Hepatocyte (in vitro differentiated cells): Measurements from ENCODE around the gene RCBTB1. TPM values are rescaled to one million over a fixed set of nuclear protein-coding genes. Genes with fewer than 3 reads are reported as not detected.

Source experiments
- DNase-seq: peaks from one replicate; pipeline ENCODE4 v3.0.0-alpha.2; 2016; ENCODE audit warnings: low spot score
- H2AFZ ChIP-seq: fragments of 200-600 bp; sonication (generic); 2 replicates; pipeline ENCODE4 v1.6.0; 2016; ENCODE audit warnings: antibody characterized with exemption, mild to moderate bottlenecking
- H3K27ac ChIP-seq: fragments of 200-600 bp; sonication (generic); 2 replicates; pipeline ENCODE4 v1.5.1; 2016; ENCODE audit warnings: mild to moderate bottlenecking
- H3K27me3 ChIP-seq: fragments of 200-600 bp; sonication (generic); 2 replicates; pipeline ENCODE4 v1.6.1; 2016
- H3K36me3 ChIP-seq: fragments of 200-600 bp; sonication (generic); replicated peaks from 2 replicates; pipeline ENCODE4 v1.5.1; 2016; ENCODE audit warnings: low read depth; ENCODE audit not compliant: insufficient read depth
- H3K4me1 ChIP-seq: fragments of 200-600 bp; sonication (generic); 2 replicates; pipeline ENCODE4 v1.5.1; 2016; ENCODE audit warnings: mild to moderate bottlenecking, moderate library complexity; ENCODE audit not compliant: insufficient read depth
- H3K4me2 ChIP-seq: fragments of 200-600 bp; sonication (generic); 2 replicates; pipeline ENCODE4 v1.6.0; 2016
- H3K4me3 ChIP-seq: fragments of 200-600 bp; sonication (generic); 2 replicates; pipeline ENCODE4 v1.5.1; 2016; ENCODE audit warnings: mild to moderate bottlenecking
- H3K79me2 ChIP-seq: fragments of 200-600 bp; sonication (generic); 2 replicates; pipeline ENCODE4 v1.6.0; 2017; ENCODE audit warnings: mild to moderate bottlenecking
- H3K9me2 ChIP-seq: fragments of 200-600 bp; sonication (generic); replicated peaks from 2 replicates; pipeline ENCODE4 v1.6.0; 2017; ENCODE audit warnings: mild to moderate bottlenecking; ENCODE audit not compliant: insufficient read depth
- H3K9me3 ChIP-seq: fragments of 200-600 bp; sonication (generic); 2 replicates; pipeline ENCODE4 v1.5.1; 2016; ENCODE audit warnings: low read depth, mild to moderate bottlenecking
- H4K20me1 ChIP-seq: fragments of 200-600 bp; sonication (generic); 2 replicates; pipeline ENCODE4 v1.6.0; 2016; ENCODE audit warnings: mild to moderate bottlenecking; ENCODE audit not compliant: insufficient read depth, poor library complexity, severe bottlenecking
- CTCF ChIP-seq: fragments of 200-600 bp; sonication (generic); IDR thresholded peaks from 2 replicates; pipeline ENCODE4 v1.5.1; 2016; ENCODE audit warnings: antibody characterized with exemption, mild to moderate bottlenecking; ENCODE audit not compliant: poor library complexity
- EZH2 ChIP-seq: fragments of 200-600 bp; sonication (generic); IDR thresholded peaks from 2 replicates; pipeline ENCODE4 v1.6.1; 2016; ENCODE audit warnings: antibody characterized with exemption, mild to moderate bottlenecking, borderline replicate concordance
- EZH2phosphoT487 ChIP-seq: fragments of 200-600 bp; sonication (generic); IDR thresholded peaks from one replicate; pipeline ENCODE4 v1.6.1; 2018; ENCODE audit warnings: antibody characterized with exemption, mild to moderate bottlenecking, low read depth, moderate library complexity; ENCODE audit not compliant: unreplicated experiment, severe bottlenecking
- WGBS: methylation state at CpG from one replicate; pipeline ENCODE4 v1.1.6; 2016; ENCODE audit warnings: low lambda C conversion rate; ENCODE audit errors: missing lambda C conversion rate; 5-methylcytosine and 5-hydroxymethylcytosine counted together
- polyA plus RNA-seq: library from polyadenylated mRNA; unstranded; fragments of >200 nt; fragmentation: Nextera tagmentation; extraction: Ambion mirVana; gene quantifications from 2 replicates; pipeline ENCODE4 v1.2.1, GENCODE V29; 2016
- total RNA-seq: library from RNA; depleted of rRNA; stranded (reverse); fragments of >200 nt; gene quantifications from 2 replicates; pipeline ENCODE4 v1.2.3, GENCODE V29; 2014

Gene RCBTB1
- total and polyA plus RNA-seq, 2 experiments from 2014 or later, result 14.6 to 25.1 TPM

GRCh38 chr13:49533591-49534269 lies 51.6 kb downstream of the RCBTB1 start:
- Histone ChIP-seq H3K4me2 (no peak overlapping the region), H3K36me3 (no peaks in the 10 kb centered on the region), H3K4me1 (no peaks in the 10 kb centered on the region), H4K20me1 (no peaks in the 10 kb centered on the region), H3K9me2 (no peaks in the 10 kb centered on the region), H3K4me3 (no peak overlapping the region), H2AFZ (no peak overlapping the region), H3K27me3 (no peaks in the 10 kb centered on the region), H3K79me2 (no peaks in the 10 kb centered on the region), H3K27ac (no peak overlapping the region), H3K9me3 (no peaks in the 10 kb centered on the region)
- WGBS, result 93% methylated on average over 7 of the region's 7 CpGs
- TF ChIP-seq CTCF (no peak), EZH2phosphoT487 (no peak), EZH2 (no peak)
- no peak for DNase-seq

- Histone ChIP-seq H3K79me2 (no peaks in the 10 kb centered on the region), H3K27me3 (no peaks in the 10 kb centered on the region), H3K9me3 (no peaks in the 10 kb centered on the region), H3K4me3 (no peak overlapping the region), H2AFZ (no peak overlapping the region), H3K9me2 (no peaks in the 10 kb centered on the region), H4K20me1 (no peaks in the 10 kb centered on the region), H3K36me3 (no peaks in the 10 kb centered on the region), H3K27ac (no peak overlapping the region), H3K4me2 (no peak overlapping the region), H3K4me1 (no peaks in the 10 kb centered on the region)
- TF ChIP-seq EZH2phosphoT487, result no peak
- DNase-seq, result no peak
These were observed 52.3 kb downstream of the RCBTB1 start for GRCh38 chr13:49533011-49533410.

- no peak overlapping the region for H2AFZ ChIP-seq
- no peaks in the 10 kb centered on the region for H4K20me1 ChIP-seq
- TF ChIP-seq EZH2, result no peak
- TF ChIP-seq CTCF, result no peak
- no peak for TF ChIP-seq EZH2phosphoT487
- WGBS, result 88% methylated on average over 1 of the region's 1 CpG
- DNase-seq, result no peak
- no peaks in the 10 kb centered on the region for H3K79me2 ChIP-seq
- no peaks in the 10 kb centered on the region for H3K27me3 ChIP-seq
- no peak overlapping the region for H3K4me2 ChIP-seq
- no peak overlapping the region for H3K27ac ChIP-seq
- no peaks in the 10 kb centered on the region for H3K9me2 ChIP-seq
- no peaks in the 10 kb centered on the region for H3K9me3 ChIP-seq
- H3K36me3 ChIP-seq, result no peaks in the 10 kb centered on the region
- H3K4me1 ChIP-seq, result no peaks in the 10 kb centered on the region
- H3K4me3 ChIP-seq, result no peak overlapping the region
These were observed 52.8 kb downstream of the RCBTB1 start for GRCh38 chr13:49532593-49532992.

GRCh38 chr13:49530457-49530856 lies 54.9 kb downstream of the RCBTB1 start:
- 97% methylated on average over 7 of the region's 7 CpGs for WGBS
- Histone ChIP-seq H3K4me1 (no peaks in the 10 kb centered on the region), H3K4me2 (no peak overlapping the region), H3K79me2 (no peaks in the 10 kb centered on the region), H3K4me3 (no peak overlapping the region), H4K20me1 (no peaks in the 10 kb centered on the region), H3K36me3 (no peaks in the 10 kb centered on the region), H3K27ac (no peak overlapping the region), H2AFZ (no peak overlapping the region), H3K27me3 (no peaks in the 10 kb centered on the region), H3K9me2 (no peaks in the 10 kb centered on the region), H3K9me3 (no peaks in the 10 kb centered on the region)
- no peak for DNase-seq
- TF ChIP-seq EZH2phosphoT487, result no peak
- no peak for TF ChIP-seq CTCF
- no peak for TF ChIP-seq EZH2
